Left lung (tissue), 10 donors: ENCODE data around the gene FREM2. TPM values are rescaled to one million over a fixed set of nuclear protein-coding genes. Genes with fewer than 3 reads are reported as not detected.

Experiments
- ATAC-seq: fragments of 200-7000 bp; cut with Tn5 transposase; one replicate; pipeline ENCODE4 v1.9.1; 2020; ENCODE audit warnings: moderate library complexity
- DNase-seq, 4 donors: peaks; one replicate each; pipeline ENCODE4 v3.0.0-alpha.2; 2013 to 2020
- H3K27ac ChIP-seq, 2 donors: fragments of 200-600 bp; sonication (generic) in 1 of 2; one replicate each; pipeline versions ENCODE4 v1.5.0 to v1.8.0; 2020 to 2021
- H3K27me3 ChIP-seq, 2 donors: fragments of 200-600 bp; sonication (generic) in 1 of 2; one replicate each; pipeline versions ENCODE4 v1.5.0 to v1.8.0; 2020 to 2021
- H3K36me3 ChIP-seq, 2 donors: fragments of 200-600 bp; sonication (generic) in 1 of 2; one replicate each; pipeline versions ENCODE4 v1.5.0 to v1.8.0; 2020 to 2021
- H3K4me1 ChIP-seq, 2 donors: fragments of 200-600 bp; one replicate each; pipeline ENCODE4 v1.8.0; 2021
- H3K4me3 ChIP-seq, 2 donors: fragments of 200-600 bp; sonication (generic) in 1 of 2; one replicate each; pipeline versions ENCODE4 v1.5.0 to v1.8.0; 2020 to 2021; ENCODE audit warnings: mild to moderate bottlenecking in 1 of 2
- H3K9me3 ChIP-seq, 2 donors: fragments of 200-600 bp; sonication (generic) in 1 of 2; one replicate each; pipeline versions ENCODE4 v1.5.0 to v1.8.0; 2020 to 2021
- intact Hi-C, 2 donors: fragments of 100-400 bp; cut with DNase I; formaldehyde crosslinking; loops; one replicate each; pipeline versions ENCODE4 v1.11.2 to v1.14.2; 2022
- polyA plus RNA-seq, 6 donors: library from polyadenylated mRNA; unstranded; fragments of 120-200 nt; gene quantifications; one replicate each; pipeline ENCODE4 v1.2.1, GENCODE V29; 2013; ENCODE audit not compliant: insufficient read length in 6 of 6
- total RNA-seq, 2 donors: library from RNA; stranded (reverse); fragmentation: NEBNext Ultra II Directional; extraction: Animal tissue kit (Norgen Biotek cat#: 25700); gene quantifications; one replicate each; pipeline ENCODE4 v1.2.1, GENCODE V29; 2021
- TF ChIP-seq, protein P1 (sequence below), 2 donors: fragments of 200-600 bp; sonication (generic) in 1 of 2; IDR thresholded peaks; one replicate each; pipeline versions ENCODE4 v1.5.0 to v1.8.0; 2021; ENCODE audit warnings: antibody characterized with exemption in 2 of 2
- donor health status: DM: no; HTN: yes; CAD: no.
- donor health status: DM: no; HTN: no; CAD: no.

FREM2 gene
- total and polyA plus RNA-seq, 8 donors = 12.4 to 54.1 (median 43.4) TPM

DNA sequence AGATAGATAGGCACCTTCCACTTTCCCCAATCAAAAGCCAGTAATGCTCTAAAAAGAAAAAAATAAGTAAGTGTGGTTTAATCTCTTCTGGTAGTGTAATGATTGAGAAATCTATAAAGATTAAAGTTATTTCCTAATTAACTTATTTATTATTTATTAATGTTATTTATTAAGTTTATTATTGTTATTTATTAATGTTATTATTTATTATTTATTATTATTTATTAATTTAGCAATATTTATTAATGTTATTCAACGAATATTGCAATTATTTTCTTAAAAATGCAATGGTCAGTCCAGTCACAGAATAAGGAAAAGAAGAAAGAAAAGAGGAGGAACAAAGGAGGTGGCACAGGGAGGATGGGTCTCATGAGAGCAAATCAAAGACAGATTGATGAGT lies 100.7 kb downstream of the FREM2 start:
- ATAC-seq = no peak

DNA sequence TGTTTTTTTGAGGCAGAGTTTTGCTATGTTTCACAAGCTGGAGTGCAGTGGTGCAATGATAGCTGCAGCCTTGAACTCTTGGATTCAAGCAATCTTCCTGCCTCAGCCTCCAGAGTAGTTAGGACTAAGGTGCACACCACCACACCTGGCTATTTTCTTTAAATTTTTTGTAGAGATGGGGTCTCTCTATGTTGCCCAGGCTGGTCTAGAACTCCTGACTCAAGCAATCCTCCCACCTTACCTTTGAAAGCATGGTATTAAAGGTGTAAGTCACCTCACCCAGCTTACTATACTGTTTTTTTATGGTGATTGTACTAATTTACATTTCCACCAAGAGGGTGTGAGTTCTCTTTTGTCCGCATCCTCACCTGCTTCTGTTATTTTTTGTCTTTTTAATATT lies 110.0 kb downstream of the FREM2 start:
- Histone ChIP-seq H3K36me3 (no peaks in the 10 kb centered on the region), H3K27ac (no peak overlapping the region), H3K4me1 (no peaks in the 10 kb centered on the region), H3K4me3 (no peak overlapping the region), H3K9me3 (peaks cover 0 to 3% of the 10 kb centered on the region in 2 donors), H3K27me3 (no peaks in the 10 kb centered on the region)
- TF ChIP-seq, protein P1, sequence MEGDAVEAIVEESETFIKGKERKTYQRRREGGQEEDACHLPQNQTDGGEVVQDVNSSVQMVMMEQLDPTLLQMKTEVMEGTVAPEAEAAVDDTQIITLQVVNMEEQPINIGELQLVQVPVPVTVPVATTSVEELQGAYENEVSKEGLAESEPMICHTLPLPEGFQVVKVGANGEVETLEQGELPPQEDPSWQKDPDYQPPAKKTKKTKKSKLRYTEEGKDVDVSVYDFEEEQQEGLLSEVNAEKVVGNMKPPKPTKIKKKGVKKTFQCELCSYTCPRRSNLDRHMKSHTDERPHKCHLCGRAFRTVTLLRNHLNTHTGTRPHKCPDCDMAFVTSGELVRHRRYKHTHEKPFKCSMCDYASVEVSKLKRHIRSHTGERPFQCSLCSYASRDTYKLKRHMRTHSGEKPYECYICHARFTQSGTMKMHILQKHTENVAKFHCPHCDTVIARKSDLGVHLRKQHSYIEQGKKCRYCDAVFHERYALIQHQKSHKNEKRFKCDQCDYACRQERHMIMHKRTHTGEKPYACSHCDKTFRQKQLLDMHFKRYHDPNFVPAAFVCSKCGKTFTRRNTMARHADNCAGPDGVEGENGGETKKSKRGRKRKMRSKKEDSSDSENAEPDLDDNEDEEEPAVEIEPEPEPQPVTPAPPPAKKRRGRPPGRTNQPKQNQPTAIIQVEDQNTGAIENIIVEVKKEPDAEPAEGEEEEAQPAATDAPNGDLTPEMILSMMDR (IDR thresholded peaks at IDR 0.05) = no peak
- ATAC-seq = no peak
- intact Hi-C loops = no loop called here
- no peak for DNase-seq

More for the DNA sequence above, 100.7 kb downstream of the FREM2 start:
- Histone ChIP-seq H3K36me3 (no peaks in the 10 kb centered on the region), H3K27me3 (no peaks in the 10 kb centered on the region), H3K27ac (no peak overlapping the region), H3K4me1 (no peaks in the 10 kb centered on the region), H3K4me3 (no peak overlapping the region), H3K9me3 (no peaks in the 10 kb centered on the region)
- intact Hi-C loops = no loop called here
- DNase-seq = no peak
- TF ChIP-seq, protein P1 (IDR thresholded peaks at IDR 0.05) = no peak

DNA sequence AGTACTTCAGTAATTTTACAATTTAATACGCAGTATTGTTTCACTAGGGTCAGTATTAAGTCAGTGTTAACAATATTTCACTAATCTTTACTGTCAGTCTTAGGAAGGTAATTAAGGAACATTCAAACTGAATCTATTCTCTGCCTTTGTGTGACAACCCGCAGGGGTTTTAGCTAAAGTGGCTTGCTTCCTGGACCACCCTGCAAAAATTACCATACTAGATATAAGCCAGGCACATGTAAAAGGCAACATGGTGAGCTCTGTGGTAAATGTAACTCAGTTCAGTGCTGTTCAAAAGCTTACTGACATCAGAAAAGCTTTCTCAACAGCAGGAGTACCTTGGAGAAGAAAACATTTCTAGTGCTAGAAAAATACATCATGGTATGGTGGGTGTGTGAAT lies 116.7 kb downstream of the FREM2 start:
- Histone ChIP-seq H3K4me3 (no peak overlapping the region), H3K9me3 (peaks cover 0 to 23% of the 10 kb centered on the region in 2 donors), H3K4me1 (no peaks in the 10 kb centered on the region), H3K27ac (no peak overlapping the region), H3K36me3 (no peaks in the 10 kb centered on the region), H3K27me3 (no peaks in the 10 kb centered on the region)
- ATAC-seq = no peak
- TF ChIP-seq, protein P1 (IDR thresholded peaks at IDR 0.05) = no peak
- intact Hi-C loops = no loop called here
- DNase-seq = no peak

DNA sequence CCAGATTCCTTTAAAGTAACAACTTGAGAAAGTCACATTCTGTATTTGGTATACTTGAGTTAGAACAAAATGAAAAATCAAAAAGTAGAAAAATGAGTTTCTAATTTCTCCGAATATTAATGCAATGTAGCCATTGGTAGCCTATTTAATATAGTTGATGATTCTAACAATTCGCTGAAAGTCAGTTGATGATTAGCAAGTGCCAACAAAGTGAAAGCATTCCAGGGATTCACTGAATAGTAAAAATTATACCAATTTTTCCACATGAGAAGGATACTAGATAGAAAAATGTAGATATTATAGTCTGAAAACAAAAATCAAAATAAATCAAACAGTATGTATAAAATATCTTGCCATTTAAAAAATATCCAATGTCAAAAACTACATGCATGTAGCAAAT lies 117.2 kb downstream of the FREM2 start:
- H3K36me3 ChIP-seq = no peaks in the 10 kb centered on the region
- peaks cover 0 to 28% of the 10 kb centered on the region in 2 donors for H3K9me3 ChIP-seq
- no peak overlapping the region for H3K4me3 ChIP-seq
- ATAC-seq = no peak
- H3K4me1 ChIP-seq = no peaks in the 10 kb centered on the region
- no peaks in the 10 kb centered on the region for H3K27me3 ChIP-seq
- H3K27ac ChIP-seq = no peak overlapping the region
- intact Hi-C loops = no loop called here
- no peak for DNase-seq
- TF ChIP-seq, protein P1 (IDR thresholded peaks at IDR 0.05) = no peak

DNA sequence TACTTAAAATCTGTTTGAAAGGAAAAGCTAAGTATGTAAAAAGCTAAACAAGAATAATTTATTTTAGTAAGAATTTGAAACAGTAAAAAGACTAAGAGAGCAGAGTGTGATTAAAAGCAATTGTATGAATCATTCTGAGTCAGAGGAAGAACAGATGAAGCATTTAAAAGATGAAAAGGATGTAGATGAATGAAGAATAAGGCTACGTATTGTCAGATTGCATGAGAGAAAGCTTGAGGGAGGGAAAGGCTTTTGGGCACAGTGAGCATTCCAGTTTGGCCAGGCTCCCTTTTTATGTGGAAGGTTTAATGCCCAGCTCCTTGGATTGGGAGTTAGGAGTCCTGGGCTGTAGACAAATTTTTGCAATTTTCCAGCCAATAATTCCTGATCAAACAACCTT lies 117.7 kb downstream of the FREM2 start:
- no peak for DNase-seq
- intact Hi-C loops = no loop called here
- no peak for ATAC-seq
- H3K4me3 ChIP-seq = no peak overlapping the region
- H3K4me1 ChIP-seq = no peaks in the 10 kb centered on the region
- H3K27me3 ChIP-seq = no peaks in the 10 kb centered on the region
- H3K27ac ChIP-seq = no peak overlapping the region
- TF ChIP-seq, protein P1 (IDR thresholded peaks at IDR 0.05) = no peak
- H3K9me3 ChIP-seq = peaks cover 0 to 33% of the 10 kb centered on the region in 2 donors
- H3K36me3 ChIP-seq = no peaks in the 10 kb centered on the region
